HG02623 (cell line): ENCODE data around the gene GUCA1C.

ENCODE experiments used
- ATAC-seq: cut with Tn5 transposase; IDR thresholded peaks from one replicate; pipeline ENCODE4 v1.9.1; 2021; ENCODE audit warnings: moderate library complexity; ENCODE audit not compliant: unreplicated experiment

The GUCA1C gene

GRCh38 chr3:108953700-108954099, at the start of gene GUCA1C:
Gene GUCA1C (minus strand): TSS chr3:108953879. CDS start chr3:108953762, 117 bp downstream.
- ATAC-seq, result no peak

GRCh38 chr3:108998436-108998835, 44.8 kb upstream of the GUCA1C start:
- no peak for ATAC-seq

GRCh38 chr3:108985844-108986243, 32.2 kb upstream of the GUCA1C start:
- ATAC-seq, result no peak

GRCh38 chr3:108983051-108983450, 29.4 kb upstream of the GUCA1C start:
- ATAC-seq, result no peak

GRCh38 chr3:108976058-108976457, 22.4 kb upstream of the GUCA1C start:
- ATAC-seq, result no peak

GRCh38 chr3:108973019-108973418, 19.3 kb upstream of the GUCA1C start:
- ATAC-seq, result no peak

- ATAC-seq, result no peak
Observed at GRCh38 chr3:108972482-108972881, 18.8 kb upstream of the GUCA1C start.

GRCh38 chr3:108970561-108970960, 16.9 kb upstream of the GUCA1C start:
- ATAC-seq, result no peak

- ATAC-seq, result no peak
Observed at GRCh38 chr3:108966773-108967172, 13.1 kb upstream of the GUCA1C start.

- ATAC-seq, result no peak
Observed at GRCh38 chr3:108959017-108959416, 5.3 kb upstream of the GUCA1C start.

- ATAC-seq, result no peak
Observed at GRCh38 chr3:108953210-108953609, 469 bp downstream of the GUCA1C start.

GRCh38 chr3:108951820-108952501, 1.7 kb downstream of the GUCA1C start:
- no peak for ATAC-seq

- no peak for ATAC-seq
Observed at GRCh38 chr3:108947855-108948254, 5.8 kb downstream of the GUCA1C start.

GRCh38 chr3:108946292-108947285, 7.1 kb downstream of the GUCA1C start:
- no peak for ATAC-seq

GRCh38 chr3:108940568-108941263, 13.0 kb downstream of the GUCA1C start:
- ATAC-seq, result no peak

- ATAC-seq, result no peak
Observed at GRCh38 chr3:108940166-108940565, 13.5 kb downstream of the GUCA1C start.

- ATAC-seq, result no peak
Observed at GRCh38 chr3:108936924-108937689, 16.6 kb downstream of the GUCA1C start.

GRCh38 chr3:108931035-108931434, 22.6 kb downstream of the GUCA1C start:
- ATAC-seq, result no peak

GRCh38 chr3:108918866-108919265, 34.8 kb downstream of the GUCA1C start:
- no peak for ATAC-seq

GRCh38 chr3:108914774-108915641, 38.7 kb downstream of the GUCA1C start:
- peak; percentile 98 for ATAC-seq
